HFFc6 (cell line): Measurements from ENCODE around the gene TLE4. TPM values are rescaled to one million over a fixed set of nuclear protein-coding genes. Genes with fewer than 3 reads are reported as not detected.

Source experiments
- DNase-seq: peaks from one replicate; pipeline ENCODE4 v3.0.0-alpha.2; 2018
- H3K27ac Mint-ChIP-seq: 2 replicates; pipeline ENCODE4 v1.8.0; 2020; ENCODE audit warnings: mild to moderate bottlenecking, mixed read lengths
- H3K27me3 Mint-ChIP-seq: 2 replicates; pipeline ENCODE4 v1.8.0; 2021; ENCODE audit warnings: mild to moderate bottlenecking, moderate library complexity, mixed read lengths; ENCODE audit not compliant: insufficient read depth
- H3K36me3 Mint-ChIP-seq: 2 replicates; pipeline ENCODE4 v1.8.0; 2021; ENCODE audit warnings: low read depth, mixed read lengths
- H3K4me1 Mint-ChIP-seq: 2 replicates; pipeline ENCODE4 v1.8.0; 2020; ENCODE audit warnings: low read depth, mixed read lengths
- H3K4me3 Mint-ChIP-seq: 2 replicates; pipeline ENCODE4 v1.8.0; 2020; ENCODE audit warnings: mild to moderate bottlenecking, moderate library complexity, mixed read lengths
- H3K9me3 Mint-ChIP-seq: 2 replicates; pipeline ENCODE4 v1.8.0; 2020; ENCODE audit warnings: mild to moderate bottlenecking, mixed read lengths
- long read RNA-seq: library from polyadenylated mRNA; unstranded; transcript quantifications from one replicate; pipeline ENCODE4 v2.0.0, GENCODE V29; 2019
- total RNA-seq, 6 experiments: library from RNA; stranded (reverse); fragmentation: NEBNext Ultra II Directional; extraction: Animal tissue kit (Norgen Biotek cat#: 25700); gene quantifications; 2 replicates in 1 of 6; 3 replicates in 5 of 6; pipeline ENCODE4 v1.2.3, GENCODE V29; 2021
- TF ChIP-seq, protein P1 (sequence below): fragments of 200-600 bp; sonication (generic); IDR thresholded peaks from 2 replicates; pipeline ENCODE4 v1.5.0; 2021; ENCODE audit warnings: antibody characterized with exemption, mild to moderate bottlenecking

TLE4 gene
- total RNA-seq: 100 to 1,000 TPM; 126 to 186 (median 139) TPM
- long read RNA-seq, partial matches to known transcripts: 14 of 22 reads
- long read RNA-seq, other reads (novel, unspliced or antisense): 7 of 22 reads

DNA sequence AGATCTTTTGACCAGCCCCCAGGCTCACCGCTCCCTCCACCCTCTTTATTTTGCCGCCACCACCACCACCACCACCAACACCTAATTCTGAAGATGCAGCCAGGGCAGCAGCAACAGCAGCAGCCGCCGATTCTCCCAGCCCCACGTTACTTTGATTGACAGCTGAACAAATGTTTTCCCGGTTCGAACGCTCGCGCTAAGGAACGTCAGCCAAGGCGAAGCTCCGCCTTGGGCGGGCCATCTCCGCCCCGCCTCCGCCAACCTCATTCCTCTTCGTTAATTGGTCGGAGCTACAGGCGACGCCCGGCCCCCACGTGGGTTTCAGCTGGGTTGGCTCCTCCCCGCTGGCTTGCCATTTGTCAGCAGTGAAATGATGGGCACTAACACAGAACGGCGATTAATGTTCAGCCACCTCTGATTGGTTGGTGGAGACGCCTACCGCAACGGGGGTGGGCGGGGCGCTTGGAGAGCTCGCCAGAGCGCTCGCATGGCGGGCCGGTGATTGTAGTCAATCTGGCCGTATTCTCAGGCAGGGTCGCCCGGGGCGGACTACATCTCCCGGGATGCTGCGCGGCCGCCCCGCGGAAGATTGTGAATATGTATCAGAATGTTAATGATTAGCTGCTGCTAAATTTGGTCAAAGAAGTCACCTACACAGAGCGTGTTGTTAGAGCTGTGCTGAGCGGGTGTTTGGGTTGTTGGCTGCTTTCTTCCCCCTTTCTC, at the start of gene TLE4:
TSS of gene TLE4 (plus strand) at position 657 of the 723 bp plus-strand sequence. CDS start 826 bp downstream, outside the sequence.
- H3K4me3 Mint-ChIP-seq: peak within 1 kb of the TSS; percentile 91; the same call in 1 of the 2 replicates
- H3K4me1 Mint-ChIP-seq: peaks cover 20% of the 10 kb centered on the region

DNA sequence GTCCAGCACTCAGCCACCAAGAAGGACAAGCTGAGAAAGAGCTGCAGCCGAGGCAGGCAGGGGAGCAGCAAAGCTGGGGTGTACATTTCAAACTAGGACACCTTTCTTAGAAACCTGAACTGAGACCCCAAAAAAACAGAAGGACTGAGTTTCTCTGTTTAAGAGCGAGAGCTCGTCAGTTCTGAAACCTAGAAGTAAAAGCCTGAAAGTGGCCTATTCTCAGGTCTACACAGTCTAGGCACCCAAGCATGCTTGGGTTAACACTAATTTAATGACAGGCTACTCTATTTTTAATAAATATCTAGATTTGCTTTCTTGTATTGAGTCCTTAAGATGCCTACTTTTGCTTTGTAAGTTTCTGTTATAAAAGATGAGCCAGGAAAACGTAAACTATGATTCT, 49.0 kb upstream of the TLE4 start:
- Mint-ChIP-seq H3K27ac (no peak overlapping the region), H3K9me3 (no peaks in the 10 kb centered on the region), H3K27me3 (no peaks in the 10 kb centered on the region; the same call in 1 of the 2 replicates), H3K4me3 (no peak overlapping the region), H3K4me1 (peaks cover 8% of the 10 kb centered on the region), H3K36me3 (no peaks in the 10 kb centered on the region)
- no peak for DNase-seq
- TF ChIP-seq, protein P1, sequence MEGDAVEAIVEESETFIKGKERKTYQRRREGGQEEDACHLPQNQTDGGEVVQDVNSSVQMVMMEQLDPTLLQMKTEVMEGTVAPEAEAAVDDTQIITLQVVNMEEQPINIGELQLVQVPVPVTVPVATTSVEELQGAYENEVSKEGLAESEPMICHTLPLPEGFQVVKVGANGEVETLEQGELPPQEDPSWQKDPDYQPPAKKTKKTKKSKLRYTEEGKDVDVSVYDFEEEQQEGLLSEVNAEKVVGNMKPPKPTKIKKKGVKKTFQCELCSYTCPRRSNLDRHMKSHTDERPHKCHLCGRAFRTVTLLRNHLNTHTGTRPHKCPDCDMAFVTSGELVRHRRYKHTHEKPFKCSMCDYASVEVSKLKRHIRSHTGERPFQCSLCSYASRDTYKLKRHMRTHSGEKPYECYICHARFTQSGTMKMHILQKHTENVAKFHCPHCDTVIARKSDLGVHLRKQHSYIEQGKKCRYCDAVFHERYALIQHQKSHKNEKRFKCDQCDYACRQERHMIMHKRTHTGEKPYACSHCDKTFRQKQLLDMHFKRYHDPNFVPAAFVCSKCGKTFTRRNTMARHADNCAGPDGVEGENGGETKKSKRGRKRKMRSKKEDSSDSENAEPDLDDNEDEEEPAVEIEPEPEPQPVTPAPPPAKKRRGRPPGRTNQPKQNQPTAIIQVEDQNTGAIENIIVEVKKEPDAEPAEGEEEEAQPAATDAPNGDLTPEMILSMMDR: no peak

More for the DNA sequence above, at the start of gene TLE4:
- H3K36me3 Mint-ChIP-seq: peaks cover 30% of the 10 kb centered on the region
- DNase-seq: peak; percentile 100
- TF ChIP-seq, protein P1: no peak
- H3K27me3 Mint-ChIP-seq: no peaks in the 10 kb centered on the region; the same call in none of the 2 replicates
- H3K9me3 Mint-ChIP-seq: no peaks in the 10 kb centered on the region
- peak within 1 kb of the TSS; percentile 67 for H3K27ac Mint-ChIP-seq

DNA sequence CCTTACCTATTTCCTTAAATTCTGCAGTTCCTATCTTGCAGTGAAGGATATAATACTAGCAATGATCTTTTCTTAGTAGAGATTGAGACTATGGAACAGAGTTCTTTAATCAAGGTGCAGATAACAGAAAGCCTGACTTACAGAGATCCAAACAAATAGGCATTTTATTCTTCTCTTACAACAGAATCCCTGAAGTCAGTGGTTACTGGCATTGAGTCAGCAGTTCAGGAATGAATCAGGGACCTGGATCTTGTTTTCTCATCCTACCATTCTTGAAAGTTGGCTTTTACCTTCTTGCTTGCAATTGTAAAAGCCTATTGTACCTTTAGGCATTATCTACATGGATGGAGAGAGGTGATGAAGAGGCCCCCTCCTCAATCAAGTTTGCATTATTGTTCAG, 47.5 kb upstream of the TLE4 start:
- H3K9me3 Mint-ChIP-seq: no peaks in the 10 kb centered on the region
- H3K27ac Mint-ChIP-seq: no peak overlapping the region
- no peaks in the 10 kb centered on the region for H3K36me3 Mint-ChIP-seq
- peak; percentile 24 for DNase-seq
- no peak overlapping the region for H3K4me3 Mint-ChIP-seq
- peaks cover 8% of the 10 kb centered on the region for H3K4me1 Mint-ChIP-seq
- TF ChIP-seq, protein P1: no peak
- H3K27me3 Mint-ChIP-seq: no peaks in the 10 kb centered on the region; the same call in 1 of the 2 replicates

DNA sequence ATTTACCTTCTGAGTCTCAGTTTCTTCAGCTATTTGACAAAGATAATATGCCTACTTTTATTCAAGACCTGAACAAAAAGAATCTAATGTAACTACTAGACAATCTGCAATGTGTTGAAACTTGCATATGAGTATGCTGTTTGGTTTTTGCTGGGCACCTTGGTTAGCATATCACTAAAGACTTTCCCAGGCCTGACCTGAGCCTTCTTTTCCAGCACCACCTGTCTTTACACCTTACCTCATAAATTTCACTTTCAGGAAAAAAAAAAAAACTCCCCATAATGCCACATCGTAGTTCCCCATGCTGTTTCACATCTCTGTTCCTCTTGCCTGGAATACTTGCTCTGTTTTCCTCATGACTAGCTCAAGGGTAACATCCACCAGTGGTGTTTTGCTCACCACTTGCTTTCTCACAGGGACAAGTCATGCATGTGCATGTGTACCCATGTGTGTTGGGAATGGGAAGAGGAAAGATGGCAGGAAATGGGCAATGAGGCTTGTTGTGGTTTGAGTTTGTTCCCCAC, 45.6 kb upstream of the TLE4 start:
- H3K27me3 Mint-ChIP-seq: peaks cover 2% of the 10 kb centered on the region
- no peak for DNase-seq
- no peaks in the 10 kb centered on the region for H3K9me3 Mint-ChIP-seq

DNA sequence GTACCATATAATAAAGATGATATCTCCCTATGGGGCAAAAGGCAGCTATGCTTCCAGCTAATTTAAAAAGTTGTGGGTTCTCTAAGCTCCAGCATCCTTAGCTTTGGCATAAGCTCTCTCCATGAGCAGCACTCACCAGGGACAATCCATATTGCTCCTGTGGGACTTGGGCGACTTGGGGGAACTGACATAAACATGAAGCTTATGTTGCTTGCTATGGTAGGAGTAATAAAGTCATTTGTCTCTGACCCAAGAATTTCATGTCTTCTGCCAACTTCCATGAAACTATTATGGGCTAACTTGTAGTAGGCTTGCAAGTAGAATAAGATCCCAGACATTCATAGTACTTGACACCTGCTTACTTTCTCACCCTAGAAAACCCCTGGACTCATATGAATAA, 36.2 kb upstream of the TLE4 start:
- TF ChIP-seq, protein P1: no peak
- Mint-ChIP-seq H3K36me3 (no peaks in the 10 kb centered on the region), H3K27ac (no peak overlapping the region), H3K27me3 (peaks cover 2% of the 10 kb centered on the region), H3K9me3 (no peaks in the 10 kb centered on the region), H3K4me3 (no peak overlapping the region), H3K4me1 (no peaks in the 10 kb centered on the region)
- no peak for DNase-seq

More for the DNA sequence above, 45.6 kb upstream of the TLE4 start:
- TF ChIP-seq, protein P1: no peak
- no peak overlapping the region for H3K4me3 Mint-ChIP-seq
- no peak overlapping the region for H3K27ac Mint-ChIP-seq
- H3K36me3 Mint-ChIP-seq: no peaks in the 10 kb centered on the region
- peaks cover 8% of the 10 kb centered on the region for H3K4me1 Mint-ChIP-seq
